OCI-LY7 (cell line): Measurements from ENCODE around the gene CTPS1. TPM values are rescaled to one million over a fixed set of nuclear protein-coding genes. Genes with fewer than 3 reads are reported as not detected.

Source experiments
- BruUV-seq: library from RNA; stranded (reverse); fragments of 400-500 nt; replicated peaks from 2 replicates; lab custom pipeline; 2021; lab: Mats Ljungman, UMichigan
- CTCF ChIA-PET: fragments of 300-600 bp; sonication (Branson Sonifier 250); formaldehyde crosslinking; loops from one replicate; lab custom pipeline; 2022; ENCODE audit warnings: antibody characterized with exemption; ENCODE audit not compliant: unreplicated experiment; lab: Charles Lee
- POLR2A ChIA-PET: fragments of 300-600 bp; sonication (Branson Sonifier 250); formaldehyde crosslinking; loops from one replicate; lab custom pipeline; 2022; ENCODE audit warnings: antibody characterized with exemption; lab: Charles Lee
- DNase-seq: peaks from one replicate; pipeline ENCODE4 v3.0.0-alpha.2; 2015; ENCODE audit warnings: low spot score
- H2AFZ ChIP-seq: fragments of 200-600 bp; sonication (generic), shearing (Covaris generic); 2 replicates; pipeline ENCODE4 v1.6.1; 2014; ENCODE audit warnings: mild to moderate bottlenecking, antibody characterized with exemption, low read length, moderate library complexity
- H3K27ac ChIP-seq: fragments of 200-600 bp; sonication (generic); 2 replicates; pipeline ENCODE4 v1.5.1; 2014; ENCODE audit warnings: mixed run types, low read depth, mild to moderate bottlenecking, moderate library complexity, low read length, inconsistent platforms; ENCODE audit not compliant: poor library complexity, severe bottlenecking
- H3K36me3 ChIP-seq: fragments of 200-600 bp; sonication (generic); 2 replicates; pipeline ENCODE4 v1.6.1; 2014; ENCODE audit warnings: mild to moderate bottlenecking, antibody characterized with exemption, low read length, moderate library complexity, mixed read lengths; ENCODE audit not compliant: insufficient read depth
- H3K4me1 ChIP-seq: fragments of 200-600 bp; sonication (generic); 2 replicates; pipeline ENCODE4 v1.5.1; 2014; ENCODE audit warnings: mild to moderate bottlenecking, low read length; ENCODE audit not compliant: insufficient read depth, poor library complexity, severe bottlenecking
- H3K4me2 ChIP-seq: fragments of 200-600 bp; sonication (generic); 2 replicates; pipeline ENCODE4 v1.6.1; 2014; ENCODE audit warnings: mild to moderate bottlenecking, low read length
- H3K4me3 ChIP-seq: fragments of 200-600 bp; sonication (generic); 2 replicates; pipeline ENCODE4 v1.5.1; 2014; ENCODE audit warnings: mild to moderate bottlenecking, low read depth, low read length; ENCODE audit not compliant: poor library complexity, severe bottlenecking
- H3K79me2 ChIP-seq: fragments of 200-600 bp; sonication (generic); 2 replicates; pipeline ENCODE4 v1.6.1; 2016; ENCODE audit warnings: low read depth, mild to moderate bottlenecking, low read length, moderate library complexity, mixed read lengths; ENCODE audit not compliant: insufficient read depth
- H3K9me2 ChIP-seq: fragments of 200-600 bp; sonication (generic); 2 replicates; pipeline ENCODE4 v1.6.1; 2016; ENCODE audit warnings: mild to moderate bottlenecking, low read length, mixed read lengths; ENCODE audit not compliant: insufficient read depth
- H3K9me3 ChIP-seq: fragments of 200-600 bp; sonication (generic); 2 replicates; pipeline ENCODE4 v1.6.1; 2014; ENCODE audit warnings: mild to moderate bottlenecking, mixed run types, low read length, mixed read lengths
- H4K20me1 ChIP-seq: fragments of 200-600 bp; sonication (generic); 2 replicates; pipeline ENCODE4 v1.6.1; 2014; ENCODE audit warnings: mild to moderate bottlenecking, antibody characterized with exemption, low read length, moderate library complexity, mixed read lengths; ENCODE audit not compliant: insufficient read depth
- CTCF ChIP-seq: fragments of 200-600 bp; sonication (generic); conservative IDR thresholded peaks from 2 replicates; pipeline ENCODE4 v1.5.1; 2014; ENCODE audit warnings: mild to moderate bottlenecking, antibody characterized with exemption, low read length, moderate library complexity, mixed read lengths
- EZH2phosphoT487 ChIP-seq: fragments of 200-600 bp; sonication (generic); IDR thresholded peaks from 2 replicates; pipeline ENCODE4 v1.6.1; 2018; ENCODE audit warnings: low read depth, borderline replicate concordance, mild to moderate bottlenecking, mixed run types, antibody characterized with exemption, low read length, moderate library complexity, mixed read lengths
- intact Hi-C: fragments of 100-400 bp; cut with micrococcal nuclease; formaldehyde crosslinking; loops from one replicate; pipeline ENCODE4 v1.10.0; 2022; ENCODE audit not compliant: unreplicated experiment
- total RNA-seq, 2 experiments: library from RNA; depleted of rRNA in 1 of 2; stranded (reverse); fragments of >200 nt in 1 of 2; shearing (Covaris generic) in 1 of 2; gene quantifications; 2 replicates each; pipeline ENCODE4 v1.2.3, GENCODE V29; 2014 to 2022

CTPS1 gene
- total RNA-seq, 2 experiments from 2014 or later, result 58.9 to 117 TPM

GRCh38 chr1:41006942-41007865 lies 27.7 kb downstream of the CTPS1 start:
- intact Hi-C loops, result no loop called here
- H4K20me1 ChIP-seq, result no peaks in the 10 kb centered on the region
- no peak overlapping the region for H3K27ac ChIP-seq
- no peaks in the 10 kb centered on the region for H3K79me2 ChIP-seq
- CTCF ChIA-PET, result no interaction called here
- POLR2A ChIA-PET, result no interaction called here
- no peak overlapping the region for H3K4me3 ChIP-seq
- DNase-seq, result no peak
- H3K4me2 ChIP-seq, result no peak overlapping the region
- no peak overlapping the region for H2AFZ ChIP-seq
- H3K4me1 ChIP-seq, result no peaks in the 10 kb centered on the region
- no peaks in the 10 kb centered on the region for H3K9me3 ChIP-seq
- TF ChIP-seq EZH2phosphoT487 (no peak), CTCF (no peak)
- no TSS peak for BruUV-seq
- no peaks in the 10 kb centered on the region for H3K9me2 ChIP-seq
- H3K36me3 ChIP-seq, result peaks cover 100% of the 10 kb centered on the region

- Histone ChIP-seq H3K9me3 (no peaks in the 10 kb centered on the region), H3K27ac (no peak overlapping the region), H4K20me1 (no peaks in the 10 kb centered on the region), H3K4me1 (peaks cover under 1% of the 10 kb centered on the region), H2AFZ (no peak overlapping the region), H3K36me3 (peaks cover 98% of the 10 kb centered on the region), H3K79me2 (no peaks in the 10 kb centered on the region), H3K4me2 (no peak overlapping the region), H3K4me3 (no peak overlapping the region), H3K9me2 (no peaks in the 10 kb centered on the region)
- CTCF ChIA-PET, result no interaction called here
- DNase-seq, result no peak
- POLR2A ChIA-PET, result no interaction called here
- TF ChIP-seq EZH2phosphoT487, result no peak
- TF ChIP-seq CTCF, result no peak
- intact Hi-C loops, result no loop called here
- no TSS peak for BruUV-seq
Measured at GRCh38 chr1:41009466-41009865, 30.0 kb downstream of the CTPS1 start.

GRCh38 chr1:41010345-41010744 lies 30.8 kb downstream of the CTPS1 start:
- no peak overlapping the region for H2AFZ ChIP-seq
- H3K36me3 ChIP-seq, result peaks cover 98% of the 10 kb centered on the region
- H3K27ac ChIP-seq, result no peak overlapping the region
- intact Hi-C loops, result no loop called here
- H3K79me2 ChIP-seq, result no peaks in the 10 kb centered on the region
- no peak overlapping the region for H3K4me3 ChIP-seq
- POLR2A ChIA-PET, result no interaction called here
- no peaks in the 10 kb centered on the region for H3K9me2 ChIP-seq
- H4K20me1 ChIP-seq, result no peaks in the 10 kb centered on the region
- H3K4me1 ChIP-seq, result peaks cover 10% of the 10 kb centered on the region
- no peak for DNase-seq
- no peak overlapping the region for H3K4me2 ChIP-seq
- CTCF ChIA-PET, result no interaction called here
- no TSS peak for BruUV-seq
- no peaks in the 10 kb centered on the region for H3K9me3 ChIP-seq
- TF ChIP-seq CTCF (no peak), EZH2phosphoT487 (no peak)
